Right atrium auricular region (tissue), 2 donors: ENCODE measurements around the gene BHLHE40. TPM values are rescaled to one million over a fixed set of nuclear protein-coding genes. Genes with fewer than 3 reads are reported as not detected.
"Not testable (repeated sequence)": the region's sequence is repeated elsewhere in the genome, so short reads cannot be mapped to it uniquely, and the experiment has no call there.

Experiments used
- DNase-seq: peaks from one replicate; pipeline ENCODE4 v3.0.0-alpha.2; 2019; ENCODE audit warnings: low spot score
- H3K27ac ChIP-seq, 2 donors: fragments of 200-600 bp; sonication (generic); 1 replicate in 1 of 2; 2 replicates in 1 of 2; pipeline ENCODE4 v1.5.1; 2016 to 2019
- H3K27me3 ChIP-seq, 2 donors: fragments of 200-600 bp; sonication (generic); one replicate each; pipeline versions ENCODE4 v1.5.1 to v1.6.0; 2017 to 2019
- H3K36me3 ChIP-seq: fragments of 200-600 bp; sonication (generic); one replicate; pipeline ENCODE4 v1.5.1; 2016
- H3K4me1 ChIP-seq, 2 donors: fragments of 200-600 bp; sonication (generic); one replicate each; pipeline versions ENCODE4 v1.5.1 to v1.6.0; 2017 to 2019
- H3K4me3 ChIP-seq, 2 donors: fragments of 200-600 bp; sonication (generic); 1 replicate in 1 of 2; 2 replicates in 1 of 2; pipeline ENCODE4 v1.5.1; 2017 to 2019; ENCODE audit warnings: mild to moderate bottlenecking in 1 of 2, moderate library complexity in 1 of 2
- H3K9me3 ChIP-seq, 2 donors: fragments of 200-600 bp; sonication (generic); one replicate each; pipeline ENCODE4 v1.5.1; 2019
- CTCF ChIP-seq, 2 donors: fragments of 200-600 bp; sonication (generic); IDR thresholded peaks; one replicate each; pipeline ENCODE4 v1.5.1; 2019; ENCODE audit warnings: antibody characterized with exemption in 2 of 2
- total RNA-seq, 2 donors: library from RNA; depleted of rRNA; stranded (reverse); fragments of >200 nt; gene quantifications; one replicate each; pipeline ENCODE4 v1.1.0, GENCODE V29; 2016

BHLHE40 gene
- total RNA-seq, 2 donors from 2014 or later: 32.3 to 49.5 TPM

DNA sequence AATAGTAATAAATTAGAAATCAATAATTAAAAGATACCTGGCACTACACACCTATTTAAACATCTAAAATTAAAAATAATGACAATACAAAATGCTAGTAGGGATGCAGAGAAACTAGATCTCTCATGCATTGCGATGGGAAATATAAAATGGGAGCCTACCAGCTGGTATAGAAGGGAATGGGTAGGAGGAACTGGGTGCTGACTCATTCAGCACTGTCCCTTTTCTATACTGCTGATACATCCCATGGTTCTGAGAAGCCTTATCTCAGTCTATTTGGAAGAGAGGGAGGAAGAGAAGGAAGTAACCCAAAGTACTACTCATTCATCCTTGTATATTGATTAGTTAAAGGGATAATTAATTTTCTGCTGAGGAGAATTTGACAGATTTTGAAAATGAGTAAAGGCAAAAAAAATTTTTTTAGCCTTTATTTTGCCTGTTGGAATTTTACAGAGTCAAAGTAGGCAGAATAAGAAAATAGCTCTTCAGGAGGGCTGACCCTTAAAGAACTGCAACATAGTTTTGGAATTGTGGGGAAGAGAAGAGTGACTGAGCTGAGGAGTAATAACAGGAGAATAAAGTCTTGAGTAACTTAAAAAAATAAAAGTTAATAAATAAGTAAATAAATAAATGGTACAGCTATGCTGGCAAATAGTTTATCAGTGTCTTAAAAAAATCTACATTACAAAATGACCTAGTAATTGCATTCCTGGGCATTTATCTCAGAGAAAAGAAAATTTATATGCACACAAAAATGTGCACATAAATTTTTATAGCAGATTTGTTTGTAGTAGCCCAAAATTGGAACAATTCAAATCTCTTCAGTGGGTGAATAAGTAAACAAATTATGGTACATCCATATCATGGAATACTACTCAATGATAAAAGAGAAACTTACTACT, 15.3 kb upstream of the BHLHE40 start:
- Histone ChIP-seq H3K4me1 (no peaks in the 10 kb centered on the region), H3K4me3 (no peak overlapping the region), H3K36me3 (no peaks in the 10 kb centered on the region), H3K9me3 (peaks cover 0 to 7% of the 10 kb centered on the region in 2 donors), H3K27ac (no peak overlapping the region), H3K27me3 (no peaks in the 10 kb centered on the region)
- no peak for TF ChIP-seq CTCF (IDR thresholded peaks at IDR 0.05)
- DNase-seq: no peak

DNA sequence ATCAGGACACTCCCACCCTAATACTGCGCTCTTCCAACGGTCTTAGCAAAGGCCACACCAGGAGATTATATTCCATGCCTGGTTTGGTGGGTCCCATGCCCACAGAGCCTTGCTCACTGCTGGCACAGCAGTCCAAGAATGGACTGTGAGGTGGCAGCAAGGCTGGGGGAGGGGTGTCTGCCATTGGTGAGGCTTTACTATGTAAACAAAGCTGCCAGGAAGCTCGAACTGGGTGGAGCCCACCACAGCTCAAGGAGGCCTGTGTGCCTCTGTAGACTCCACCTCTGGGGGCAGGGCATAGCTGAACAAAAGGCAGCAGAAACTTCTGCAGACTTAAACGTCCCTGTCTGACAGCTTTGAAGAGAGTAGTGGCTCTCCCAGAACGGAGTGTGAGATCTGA, 13.2 kb upstream of the BHLHE40 start:
- not testable (repeated sequence) for DNase-seq, H3K36me3 ChIP-seq, H3K27me3 ChIP-seq, H3K27ac ChIP-seq, H3K4me1 ChIP-seq, H3K4me3 ChIP-seq, H3K9me3 ChIP-seq

DNA sequence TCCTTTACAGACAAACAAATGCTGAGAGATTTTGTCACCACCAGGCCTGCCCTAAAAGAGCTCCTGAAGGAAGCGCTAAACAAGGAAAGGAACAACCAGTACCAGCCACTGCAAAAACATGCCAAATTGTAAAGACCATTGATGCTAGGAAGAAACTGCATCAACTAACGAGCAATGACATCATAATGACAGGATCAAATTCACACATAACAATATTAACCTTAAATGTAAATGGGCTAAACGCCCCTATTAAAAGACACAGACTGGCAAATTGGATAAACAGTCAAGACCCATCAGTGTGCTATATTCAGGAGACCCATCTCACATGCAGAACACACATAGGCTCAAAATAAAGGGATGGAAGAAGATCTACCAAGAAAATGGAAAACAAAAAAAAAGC, 11.6 kb upstream of the BHLHE40 start:
- not testable (repeated sequence) for H3K4me1 ChIP-seq, H3K36me3 ChIP-seq, H3K4me3 ChIP-seq, H3K9me3 ChIP-seq, H3K27ac ChIP-seq, DNase-seq, H3K27me3 ChIP-seq

GRCh38 chr3:4971437-4971836, 7.8 kb upstream of the BHLHE40 start:
- H3K27ac ChIP-seq, DNase-seq, H3K36me3 ChIP-seq, H3K4me1 ChIP-seq, H3K27me3 ChIP-seq, H3K4me3 ChIP-seq, H3K9me3 ChIP-seq: not testable (repeated sequence)

GRCh38 chr3:4971838-4972237, 7.4 kb upstream of the BHLHE40 start:
- H3K4me3 ChIP-seq: no peak overlapping the region
- H3K27ac ChIP-seq: no peak overlapping the region
- no peak for DNase-seq
- H3K36me3 ChIP-seq: no peaks in the 10 kb centered on the region
- no peaks in the 10 kb centered on the region for H3K9me3 ChIP-seq
- no peak for TF ChIP-seq CTCF (IDR thresholded peaks at IDR 0.05)
- peaks cover 0 to 10% of the 10 kb centered on the region in 2 donors for H3K4me1 ChIP-seq
- H3K27me3 ChIP-seq: no peaks in the 10 kb centered on the region

- Histone ChIP-seq H3K4me3 (no peak overlapping the region), H3K27ac (no peak overlapping the region), H3K27me3 (no peaks in the 10 kb centered on the region), H3K4me1 (peaks cover 0 to 21% of the 10 kb centered on the region in 2 donors), H3K36me3 (no peaks in the 10 kb centered on the region), H3K9me3 (no peaks in the 10 kb centered on the region)
- DNase-seq: no peak
- TF ChIP-seq CTCF (IDR thresholded peaks at IDR 0.05): no peak
Observed at GRCh38 chr3:4972652-4973643, 6.3 kb upstream of the BHLHE40 start.

- Histone ChIP-seq H3K27ac (no peak overlapping the region), H3K9me3 (no peaks in the 10 kb centered on the region), H3K4me1 (peaks cover 0 to 21% of the 10 kb centered on the region in 2 donors), H3K4me3 (no peak overlapping the region), H3K27me3 (no peaks in the 10 kb centered on the region), H3K36me3 (no peaks in the 10 kb centered on the region)
- no peak for DNase-seq
- no peak for TF ChIP-seq CTCF (IDR thresholded peaks at IDR 0.05)
Observed at GRCh38 chr3:4974154-4974553, 5.1 kb upstream of the BHLHE40 start.
